Activated CD4-positive, alpha-beta T cell treated with anti-CD3 and anti-CD28 coated beads, Interleukin-2, amount 50 U/mL, for 24 hours (primary cell): ENCODE results near the gene CEPT1.

Source experiments
- DNase-seq, 2 donors: peaks; one replicate each; pipeline ENCODE4 v3.0.0-alpha.2; 2020; ENCODE audit warnings: low read depth in 1 of 2, low spot score in 1 of 2

The CEPT1 gene

DNA sequence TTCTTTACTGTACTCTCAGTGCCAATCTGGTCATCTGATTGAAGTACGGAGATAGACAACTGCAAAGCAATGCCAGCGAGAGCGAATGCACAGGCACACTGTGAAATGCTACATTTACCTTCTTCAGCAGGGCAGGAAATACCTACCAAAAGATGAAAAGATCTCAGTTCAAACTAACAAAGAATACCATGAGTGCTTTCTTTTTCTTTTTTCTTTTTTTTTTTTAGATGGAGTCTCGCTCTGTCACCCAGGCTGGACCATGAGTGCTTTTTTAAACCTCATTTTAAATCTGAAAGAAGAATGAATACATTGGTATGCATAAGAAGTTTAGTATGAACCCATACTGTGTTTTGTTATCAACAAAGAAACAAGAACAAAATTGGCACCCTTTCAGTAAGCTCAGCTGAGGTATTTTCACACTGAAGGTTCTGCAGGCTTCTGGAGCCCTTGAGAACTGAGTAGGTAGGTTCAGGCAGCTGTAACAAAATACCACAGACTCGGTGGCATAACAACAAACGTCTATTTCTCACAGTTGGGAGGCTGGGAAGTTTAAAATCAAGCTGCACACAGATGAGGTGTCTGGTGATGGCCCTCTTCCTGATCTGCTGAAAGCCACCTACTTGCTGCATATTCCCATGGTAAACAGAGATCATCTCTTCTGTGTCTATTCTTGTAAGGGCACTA lies 85.8 kb downstream of the CEPT1 start:
- no peak for DNase-seq

GRCh38 chr1:111227434-111227833 lies 87.4 kb downstream of the CEPT1 start, which contains the start of gene CHI3L2:
Gene CHI3L2, plus strand, starts transcription at chr1:111227713. Its CDS starts 17 bp downstream, at chr1:111227730.
- DNase-seq = no peak

GRCh38 chr1:111227851-111228747 lies 88.1 kb downstream of the CEPT1 start:
- no peak for DNase-seq

DNA sequence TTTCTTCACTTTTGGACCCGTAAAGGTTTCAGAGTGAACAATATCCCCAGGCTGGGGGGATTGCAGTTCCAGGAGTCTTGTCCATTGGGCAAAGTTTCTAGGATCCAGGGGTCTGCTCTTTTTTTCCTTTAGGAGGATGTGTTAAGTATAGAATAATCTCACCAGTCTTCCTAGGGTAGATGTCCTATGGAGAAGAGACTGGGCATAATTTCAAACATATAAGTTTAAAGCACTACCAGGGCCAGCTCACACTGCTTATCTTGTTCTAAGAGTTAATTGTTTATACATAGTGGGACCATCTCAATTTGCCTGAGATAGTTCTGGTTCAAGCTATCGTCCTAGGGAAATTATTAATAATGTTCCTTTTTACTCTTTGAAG lies 88.7 kb downstream of the CEPT1 start:
- DNase-seq = no peak

DNA sequence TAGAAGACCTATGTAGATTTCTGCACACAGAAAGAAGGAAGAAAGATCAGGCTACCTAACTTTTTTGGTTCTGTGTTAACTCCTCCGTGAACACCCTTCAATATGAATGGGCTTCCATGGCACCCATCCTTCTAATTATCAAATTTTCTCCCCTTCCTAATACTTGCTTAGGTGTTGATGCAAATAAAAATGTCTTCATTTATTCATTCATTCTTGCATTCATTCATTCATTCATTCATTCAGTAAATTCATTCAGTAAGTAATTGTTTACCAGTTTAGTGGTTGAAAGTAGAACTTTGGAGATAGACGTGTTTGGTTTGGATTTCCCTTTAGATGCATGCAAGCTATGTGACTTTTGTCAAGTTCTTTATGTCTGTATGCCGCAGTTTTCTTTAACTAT lies 92.1 kb downstream of the CEPT1 start:
- DNase-seq = no peak

DNA sequence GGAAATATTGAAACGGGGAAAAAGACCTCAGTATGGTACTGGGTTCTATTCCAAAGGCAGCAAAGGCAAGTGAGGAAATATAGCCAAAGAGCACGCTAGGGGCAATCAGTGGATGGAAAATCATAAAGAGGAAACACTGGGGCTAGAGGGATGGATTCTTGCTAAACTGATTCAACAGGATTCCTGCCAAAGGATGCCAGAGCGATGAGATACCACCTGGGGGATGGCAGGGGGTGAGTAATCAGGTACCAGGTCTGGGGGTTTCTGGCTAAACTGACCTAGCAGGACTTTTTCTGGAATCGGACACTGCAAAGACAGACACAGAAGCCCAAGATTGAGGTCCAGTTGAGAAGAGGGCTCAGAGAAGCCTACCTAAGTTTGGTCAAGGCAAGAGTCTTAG lies 94.2 kb downstream of the CEPT1 start:
- DNase-seq = no peak
